Activated naive CD4-positive, alpha-beta T cell treated with anti-CD3 and anti-CD28 coated beads, Interleukin-2, amount 10 ng/mL, durations not matched to agents 7 days and 5 days (primary cell): ENCODE measurements around the gene CKMT2.
"Not testable (repeated sequence)": the region's sequence is repeated elsewhere in the genome, so short reads cannot be mapped to it uniquely, and the experiment has no call there.

ENCODE experiments used
- CTCF ChIA-PET: fragments of 350-600 bp; sonication (Branson Sonifier 250); formaldehyde crosslinking; loops from one replicate; lab custom pipeline; 2021; ENCODE audit warnings: antibody characterized with exemption; lab: Charles Lee
- DNase-seq: peaks from one replicate; pipeline ENCODE4 v3.0.0-alpha.2; 2020
- H3K27ac Mint-ChIP-seq: one replicate; pipeline ENCODE4 v1.8.0; 2021; ENCODE audit warnings: mild to moderate bottlenecking, moderate library complexity, mixed read lengths
- H3K27me3 Mint-ChIP-seq: one replicate; pipeline ENCODE4 v1.8.0; 2021; ENCODE audit warnings: mild to moderate bottlenecking, mixed read lengths
- H3K36me3 Mint-ChIP-seq: one replicate; pipeline ENCODE4 v1.8.0; 2021; ENCODE audit warnings: mixed read lengths
- H3K4me1 Mint-ChIP-seq: one replicate; pipeline ENCODE4 v1.8.0; 2021; ENCODE audit warnings: mixed read lengths
- H3K4me3 Mint-ChIP-seq: one replicate; pipeline ENCODE4 v1.8.0; 2021; ENCODE audit warnings: mild to moderate bottlenecking, moderate library complexity, mixed read lengths
- H3K9me3 Mint-ChIP-seq: one replicate; pipeline ENCODE4 v1.8.0; 2021; ENCODE audit warnings: mixed read lengths

The CKMT2 gene

DNA sequence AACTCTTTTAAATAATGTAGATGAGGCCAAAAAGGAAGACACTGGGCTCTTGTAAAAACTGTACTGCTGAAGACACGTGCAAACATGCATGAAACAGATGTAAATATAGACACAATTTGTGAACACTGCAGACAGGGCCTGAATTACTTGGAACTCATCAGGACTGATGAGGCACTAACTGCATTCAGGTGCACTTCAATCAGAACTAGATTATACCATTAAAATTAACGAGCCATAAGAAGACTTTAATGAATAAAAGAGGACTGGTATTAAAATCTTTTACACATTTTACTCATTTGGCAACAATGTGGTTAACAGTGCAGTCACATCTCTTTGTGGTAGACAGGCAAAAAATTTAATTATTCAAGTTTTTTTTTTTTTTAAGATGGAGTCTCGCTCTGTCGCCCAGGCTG lies 54.9 kb downstream of the CKMT2 start:
- Mint-ChIP-seq H3K36me3 (peaks cover 27% of the 10 kb centered on the region), H3K27ac (no peak overlapping the region), H3K4me1 (peaks cover 19% of the 10 kb centered on the region), H3K9me3 (peaks cover 11% of the 10 kb centered on the region), H3K27me3 (no peaks in the 10 kb centered on the region), H3K4me3 (no peak overlapping the region)
- CTCF ChIA-PET: interaction anchor here (0.8 kb wide), 1 partner anchor 11 kb away, joined by 4 read pairs; no protein-coding TSS in a partner anchor
- no peak for DNase-seq

DNA sequence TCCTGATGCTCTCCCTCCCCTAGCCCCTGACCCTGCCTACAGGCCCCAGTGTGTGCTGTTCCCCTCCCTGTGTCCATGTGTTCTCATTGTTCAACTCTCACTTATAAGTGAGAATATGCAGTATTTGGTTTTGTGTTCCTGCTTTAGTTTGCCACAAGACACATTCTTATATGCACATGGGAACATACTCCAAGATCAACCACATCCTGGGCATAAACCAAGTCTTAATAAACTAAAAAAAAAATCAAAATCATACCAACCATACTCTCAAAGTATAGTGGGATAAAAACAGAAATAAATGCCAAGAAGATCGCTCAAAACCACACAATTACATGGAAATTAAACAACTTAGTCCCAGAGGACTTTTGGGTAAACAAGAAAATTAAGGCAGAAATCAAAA lies 57.0 kb downstream of the CKMT2 start:
- no peak overlapping the region for H3K4me3 Mint-ChIP-seq
- H3K27ac Mint-ChIP-seq: no peak overlapping the region
- peaks cover 24% of the 10 kb centered on the region for H3K4me1 Mint-ChIP-seq
- H3K27me3 Mint-ChIP-seq: no peaks in the 10 kb centered on the region
- H3K9me3 Mint-ChIP-seq: peaks cover 19% of the 10 kb centered on the region
- no peak for DNase-seq
- CTCF ChIA-PET: interaction anchor here (1.5 kb wide), 1 partner anchor 9 kb away, joined by 5 read pairs; no protein-coding TSS in a partner anchor
- H3K36me3 Mint-ChIP-seq: peaks cover 35% of the 10 kb centered on the region

- CTCF ChIA-PET: no interaction called here
- DNase-seq: no peak
- Mint-ChIP-seq H3K4me3 (no peak overlapping the region), H3K4me1 (peaks cover 24% of the 10 kb centered on the region), H3K9me3 (peaks cover 19% of the 10 kb centered on the region), H3K36me3 (peaks cover 28% of the 10 kb centered on the region), H3K27ac (peak overlapping the region; percentile 4), H3K27me3 (no peaks in the 10 kb centered on the region)
Measured at GRCh38 chr5:81292130-81292529, 59.0 kb downstream of the CKMT2 start.

DNA sequence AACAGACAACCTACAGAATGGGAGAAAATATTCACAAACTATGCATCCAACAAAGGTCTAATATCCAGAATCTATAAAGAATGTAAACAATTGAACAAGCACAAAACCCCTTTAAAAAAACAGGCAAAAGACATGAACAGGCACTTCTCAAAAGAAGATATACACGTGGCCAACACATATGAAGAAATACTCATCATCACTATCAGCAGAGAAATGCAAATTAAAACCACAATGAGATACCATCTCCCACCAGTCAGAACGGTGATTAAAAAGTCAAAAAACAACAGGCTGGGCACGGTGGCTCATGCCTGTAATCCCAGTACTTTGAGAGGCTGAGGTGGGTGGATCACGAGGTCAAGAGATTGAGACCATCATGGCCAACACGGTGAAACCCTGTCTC lies 60.9 kb downstream of the CKMT2 start:
- H3K27ac Mint-ChIP-seq, H3K4me3 Mint-ChIP-seq, DNase-seq, CTCF ChIA-PET, H3K27me3 Mint-ChIP-seq: not testable (repeated sequence)
- H3K4me1 Mint-ChIP-seq: peaks cover 24% of the 10 kb centered on the region
- H3K36me3 Mint-ChIP-seq: peaks cover 28% of the 10 kb centered on the region
- peaks cover 19% of the 10 kb centered on the region for H3K9me3 Mint-ChIP-seq

GRCh38 chr5:81297531-81297930 lies 64.4 kb downstream of the CKMT2 start:
- no peaks in the 10 kb centered on the region for H3K27me3 Mint-ChIP-seq
- no peak for DNase-seq
- no peak overlapping the region for H3K4me3 Mint-ChIP-seq
- no peak overlapping the region for H3K27ac Mint-ChIP-seq
- peaks cover 9% of the 10 kb centered on the region for H3K36me3 Mint-ChIP-seq
- peaks cover 29% of the 10 kb centered on the region for H3K4me1 Mint-ChIP-seq
- CTCF ChIA-PET: no interaction called here
- H3K9me3 Mint-ChIP-seq: peaks cover 10% of the 10 kb centered on the region

- peak overlapping the region; percentile 85 for H3K4me3 Mint-ChIP-seq
- no peaks in the 10 kb centered on the region for H3K9me3 Mint-ChIP-seq
- H3K36me3 Mint-ChIP-seq: peaks cover 11% of the 10 kb centered on the region
- peak overlapping the region; percentile 91 for H3K27ac Mint-ChIP-seq
- H3K27me3 Mint-ChIP-seq: no peaks in the 10 kb centered on the region
- CTCF ChIA-PET: interaction anchor here (1.6 to 1.9 kb wide), 2 partner anchors 106 to 820 kb away, joined by 5 read pairs; no protein-coding TSS in a partner anchor
- H3K4me1 Mint-ChIP-seq: peaks cover 32% of the 10 kb centered on the region
- DNase-seq: no peak
Measured at GRCh38 chr5:81300921-81301270, 67.8 kb downstream of the CKMT2 start.

GRCh38 chr5:81301271-81302015 lies 68.3 kb downstream of the CKMT2 start, which contains the start of gene ZCCHC9:
Gene ZCCHC9 (plus strand): TSS chr5:81301587. CDS start chr5:81304758, 3,171 bp downstream.
- H3K9me3 Mint-ChIP-seq: no peaks in the 10 kb centered on the region
- peak within 1 kb of the TSS; percentile 91 for H3K27ac Mint-ChIP-seq
- peaks cover 11% of the 10 kb centered on the region for H3K36me3 Mint-ChIP-seq
- peak; percentile 95 for DNase-seq
- CTCF ChIA-PET: interaction anchor here (1.4 to 2.4 kb wide), 4 partner anchors 12 to 193 kb away, joined by 5 read pairs; no protein-coding TSS in a partner anchor
- peaks cover 32% of the 10 kb centered on the region for H3K4me1 Mint-ChIP-seq
- H3K4me3 Mint-ChIP-seq: peak within 1 kb of the TSS; percentile 85
- H3K27me3 Mint-ChIP-seq: no peaks in the 10 kb centered on the region

DNA sequence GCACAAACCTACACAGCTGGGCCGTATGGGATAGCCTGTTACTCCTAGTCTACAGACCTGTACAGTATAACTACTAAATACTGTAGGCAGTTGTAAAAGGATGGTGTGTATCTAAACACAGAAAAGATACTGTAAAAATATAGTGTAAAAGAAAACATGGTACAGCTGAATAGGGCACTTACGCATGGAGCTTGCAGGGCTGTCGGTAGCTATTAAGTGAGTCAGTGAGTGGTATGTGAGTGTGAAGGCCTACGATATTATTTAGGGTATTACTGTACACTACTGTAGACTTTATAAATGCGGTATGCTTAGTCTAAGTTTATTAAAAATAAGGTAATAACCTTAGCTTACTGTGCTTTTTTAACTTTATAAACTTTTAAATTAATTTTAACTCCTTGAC lies 69.5 kb downstream of the CKMT2 start:
- CTCF ChIA-PET: interaction anchor here (0.7 to 2.4 kb wide), 5 partner anchors 11 to 195 kb away, joined by 3 to 5 read pairs (median 5); no protein-coding TSS in a partner anchor
- DNase-seq: no peak

DNA sequence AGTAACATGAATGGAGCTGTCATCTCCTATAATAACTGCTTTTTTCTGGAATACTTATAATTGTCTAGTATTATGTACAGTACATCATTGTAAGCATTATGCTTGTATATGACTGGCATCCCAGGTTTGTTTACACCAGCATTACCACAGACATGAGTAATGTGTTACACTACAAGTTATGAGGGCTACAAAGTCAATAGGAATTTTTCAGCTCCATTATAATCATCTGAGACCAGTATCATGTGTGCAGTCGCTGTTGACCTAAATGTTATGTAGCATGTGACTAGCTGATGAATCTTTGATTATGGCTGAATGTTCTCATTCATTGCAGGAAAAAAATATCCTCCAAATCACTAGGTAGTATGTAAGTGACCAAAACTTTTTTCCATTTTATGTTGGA lies 70.4 kb downstream of the CKMT2 start:
- Mint-ChIP-seq H3K9me3 (no peaks in the 10 kb centered on the region), H3K4me1 (peaks cover 32% of the 10 kb centered on the region), H3K27ac (no peak overlapping the region), H3K36me3 (peaks cover 11% of the 10 kb centered on the region), H3K4me3 (no peak overlapping the region), H3K27me3 (no peaks in the 10 kb centered on the region)
- DNase-seq: no peak
- CTCF ChIA-PET: interaction anchor here (2.4 kb wide), 1 partner anchor 10 kb away, joined by 5 read pairs; no protein-coding TSS in a partner anchor

More for the DNA sequence above, 69.5 kb downstream of the CKMT2 start:
- peaks cover 11% of the 10 kb centered on the region for H3K36me3 Mint-ChIP-seq
- H3K4me3 Mint-ChIP-seq: peak overlapping the region; percentile 85
- H3K4me1 Mint-ChIP-seq: peaks cover 32% of the 10 kb centered on the region
- H3K27me3 Mint-ChIP-seq: no peaks in the 10 kb centered on the region
- H3K9me3 Mint-ChIP-seq: no peaks in the 10 kb centered on the region
- peak overlapping the region; percentile 91 for H3K27ac Mint-ChIP-seq

- H3K36me3 Mint-ChIP-seq: peaks cover 23% of the 10 kb centered on the region
- CTCF ChIA-PET: no interaction called here
- H3K9me3 Mint-ChIP-seq: no peaks in the 10 kb centered on the region
- H3K27ac Mint-ChIP-seq: no peak overlapping the region
- H3K27me3 Mint-ChIP-seq: no peaks in the 10 kb centered on the region
- H3K4me3 Mint-ChIP-seq: no peak overlapping the region
- H3K4me1 Mint-ChIP-seq: peaks cover 16% of the 10 kb centered on the region
- no peak for DNase-seq
Measured at GRCh38 chr5:81305785-81306184, 72.7 kb downstream of the CKMT2 start.

- DNase-seq: no peak
- Mint-ChIP-seq H3K4me1 (peaks cover 2% of the 10 kb centered on the region), H3K36me3 (peaks cover 42% of the 10 kb centered on the region)
Measured at GRCh38 chr5:81308836-81309235, 75.7 kb downstream of the CKMT2 start.

DNA sequence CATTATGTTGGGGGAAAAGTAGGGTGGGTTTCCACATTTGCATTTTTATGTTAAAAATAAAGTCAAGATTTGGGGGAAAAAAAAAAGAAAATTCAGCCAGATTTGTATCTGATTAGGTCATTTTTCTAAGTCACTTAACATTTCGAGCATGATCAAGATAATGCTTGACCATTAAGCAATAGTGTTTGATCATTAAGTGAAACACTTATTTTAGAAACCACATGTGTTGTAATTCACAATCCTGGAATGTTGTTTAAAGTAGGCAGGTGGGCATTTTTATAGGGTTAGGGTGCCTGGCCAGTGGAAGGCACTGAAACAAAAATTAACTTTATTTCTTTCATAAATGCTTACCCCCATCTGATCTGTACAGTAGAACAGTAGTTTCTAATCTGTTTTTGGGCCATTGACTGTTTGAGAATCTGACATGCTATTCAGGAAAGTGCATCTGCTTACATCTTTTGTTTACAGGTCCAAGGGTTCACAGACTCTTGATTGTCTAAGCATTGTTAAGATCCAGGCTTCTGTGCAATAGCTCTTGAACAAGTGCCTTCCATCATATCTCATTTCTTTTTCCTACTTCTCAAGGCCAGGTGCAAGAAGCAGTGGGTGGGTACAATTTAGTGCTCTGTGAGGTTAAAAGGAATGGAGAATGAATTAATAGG lies 77.4 kb downstream of the CKMT2 start:
- H3K4me1 Mint-ChIP-seq: peaks cover 2% of the 10 kb centered on the region
- H3K27ac Mint-ChIP-seq: no peak overlapping the region
- CTCF ChIA-PET: no interaction called here
- H3K36me3 Mint-ChIP-seq: peaks cover 40% of the 10 kb centered on the region
- no peaks in the 10 kb centered on the region for H3K27me3 Mint-ChIP-seq
- no peak overlapping the region for H3K4me3 Mint-ChIP-seq
- no peak for DNase-seq
- H3K9me3 Mint-ChIP-seq: no peaks in the 10 kb centered on the region

More at GRCh38 chr5:81308836-81309235, 75.7 kb downstream of the CKMT2 start:
- Mint-ChIP-seq H3K9me3 (no peaks in the 10 kb centered on the region), H3K27me3 (no peaks in the 10 kb centered on the region), H3K4me3 (no peak overlapping the region), H3K27ac (no peak overlapping the region)
- CTCF ChIA-PET: interaction anchor here (1.3 kb wide), 1 partner anchor 9 kb away, joined by 6 read pairs; no protein-coding TSS in a partner anchor

- peaks cover 37% of the 10 kb centered on the region for H3K36me3 Mint-ChIP-seq
- no peaks in the 10 kb centered on the region for H3K4me1 Mint-ChIP-seq
- H3K27me3 Mint-ChIP-seq: no peaks in the 10 kb centered on the region
- H3K4me3 Mint-ChIP-seq: no peak overlapping the region
- CTCF ChIA-PET: interaction anchor here (0.7 to 1.7 kb wide), 2 partner anchors 11 to 42 kb away, joined by 3 to 5 read pairs; partner anchors contain the start of gene ZCCHC9
- H3K27ac Mint-ChIP-seq: no peak overlapping the region
- no peak for DNase-seq
- H3K9me3 Mint-ChIP-seq: no peaks in the 10 kb centered on the region
Measured at GRCh38 chr5:81313278-81313677, 80.2 kb downstream of the CKMT2 start.

DNA sequence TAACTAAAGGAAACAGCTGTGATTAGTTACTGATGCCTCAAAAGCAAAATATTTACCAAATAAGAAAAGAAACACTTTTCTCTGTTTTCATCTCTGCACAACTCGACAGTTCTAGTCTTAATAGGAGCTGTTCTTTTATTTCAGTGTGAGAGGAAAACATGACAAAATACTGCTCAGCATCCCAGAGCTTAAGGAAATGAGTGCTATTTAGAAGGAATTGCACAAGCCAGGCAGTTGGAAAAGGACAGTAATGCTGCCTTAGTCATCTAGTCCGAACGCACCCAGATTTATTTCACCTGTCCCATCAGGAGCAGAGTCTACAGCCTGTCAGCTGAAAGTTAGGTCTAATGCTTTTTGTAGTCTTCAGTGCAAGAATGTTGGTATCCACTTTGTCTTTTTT lies 80.6 kb downstream of the CKMT2 start:
- H3K27ac Mint-ChIP-seq: no peak overlapping the region
- H3K4me1 Mint-ChIP-seq: no peaks in the 10 kb centered on the region
- CTCF ChIA-PET: interaction anchor here (0.7 to 1.7 kb wide), 2 partner anchors 11 to 42 kb away, joined by 3 to 5 read pairs; partner anchors contain the start of gene ZCCHC9
- H3K9me3 Mint-ChIP-seq: no peaks in the 10 kb centered on the region
- no peaks in the 10 kb centered on the region for H3K27me3 Mint-ChIP-seq
- no peak overlapping the region for H3K4me3 Mint-ChIP-seq
- H3K36me3 Mint-ChIP-seq: peaks cover 37% of the 10 kb centered on the region
- DNase-seq: no peak
